OCI-LY1 (cell line): ENCODE data around the gene CNTNAP2.

Experiments
- EZH2 ChIP-seq: fragments of 200-600 bp; sonication (generic), shearing (Covaris generic); IDR thresholded peaks from 2 replicates; pipeline ENCODE4 v1.8.0; 2017; ENCODE audit warnings: borderline replicate concordance, mixed run types, mild to moderate bottlenecking, antibody characterized with exemption, low read length, moderate library complexity, mixed read lengths
- TF ChIP-seq, protein P1 (sequence below): fragments of 200-600 bp; sonication (generic), shearing (Covaris generic); IDR thresholded peaks from 2 replicates; pipeline ENCODE4 v1.5.1; 2017; ENCODE audit warnings: mild to moderate bottlenecking, antibody characterized with exemption, low read length, moderate library complexity, mixed read lengths

DNA sequence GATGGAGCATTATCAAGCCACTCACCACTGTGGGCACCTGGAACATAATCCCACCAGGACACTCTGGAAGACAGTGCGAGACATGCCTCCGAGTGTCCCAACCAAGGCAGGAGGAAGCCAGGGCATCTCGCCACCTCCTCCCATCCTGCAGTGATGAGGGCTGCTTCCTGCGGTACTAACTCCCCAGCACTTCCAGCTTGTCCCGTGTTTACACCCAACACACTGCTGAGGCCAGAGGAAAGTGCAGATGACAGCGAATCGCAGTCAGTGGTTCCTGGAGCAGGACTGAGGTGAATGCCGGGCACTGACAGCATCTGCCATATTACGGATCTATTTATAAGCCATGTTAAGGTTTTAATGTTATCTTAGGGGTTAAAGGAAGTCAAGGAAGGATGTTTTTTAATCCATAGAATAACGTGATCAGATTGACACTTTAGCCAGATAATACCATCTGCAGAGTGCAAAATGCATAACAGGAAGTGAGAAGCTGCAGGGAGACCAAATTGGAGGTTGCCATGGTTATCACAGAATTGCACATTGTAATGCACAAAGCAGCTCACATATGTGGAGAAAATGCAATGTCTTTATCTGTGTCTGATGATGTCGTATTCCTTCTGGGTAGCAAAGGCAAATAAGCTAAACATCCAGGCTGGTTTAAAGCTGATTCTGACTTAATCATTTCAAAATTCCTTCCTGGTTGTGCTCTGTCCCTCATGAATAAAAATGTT, 2159.9 kb downstream of the CNTNAP2 start:
- TF ChIP-seq EZH2: no peak
- TF ChIP-seq, protein P1, sequence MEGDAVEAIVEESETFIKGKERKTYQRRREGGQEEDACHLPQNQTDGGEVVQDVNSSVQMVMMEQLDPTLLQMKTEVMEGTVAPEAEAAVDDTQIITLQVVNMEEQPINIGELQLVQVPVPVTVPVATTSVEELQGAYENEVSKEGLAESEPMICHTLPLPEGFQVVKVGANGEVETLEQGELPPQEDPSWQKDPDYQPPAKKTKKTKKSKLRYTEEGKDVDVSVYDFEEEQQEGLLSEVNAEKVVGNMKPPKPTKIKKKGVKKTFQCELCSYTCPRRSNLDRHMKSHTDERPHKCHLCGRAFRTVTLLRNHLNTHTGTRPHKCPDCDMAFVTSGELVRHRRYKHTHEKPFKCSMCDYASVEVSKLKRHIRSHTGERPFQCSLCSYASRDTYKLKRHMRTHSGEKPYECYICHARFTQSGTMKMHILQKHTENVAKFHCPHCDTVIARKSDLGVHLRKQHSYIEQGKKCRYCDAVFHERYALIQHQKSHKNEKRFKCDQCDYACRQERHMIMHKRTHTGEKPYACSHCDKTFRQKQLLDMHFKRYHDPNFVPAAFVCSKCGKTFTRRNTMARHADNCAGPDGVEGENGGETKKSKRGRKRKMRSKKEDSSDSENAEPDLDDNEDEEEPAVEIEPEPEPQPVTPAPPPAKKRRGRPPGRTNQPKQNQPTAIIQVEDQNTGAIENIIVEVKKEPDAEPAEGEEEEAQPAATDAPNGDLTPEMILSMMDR: no peak
